HEK293 (cell line): ENCODE measurements around the gene CCM2.

Experiments
- KLF16 ChIP-seq: fragments of 450-650 bp; formaldehyde crosslinking; IDR thresholded peaks from 2 replicates; pipeline ENCODE4 v1.5.1; 2017; ENCODE audit warnings: missing biosample characterization, missing genetic modification characterization
- YY1 ChIP-seq: fragments of 450-650 bp; formaldehyde crosslinking; IDR thresholded peaks from 2 replicates; pipeline ENCODE4 v1.5.1; 2018; ENCODE audit warnings: missing biosample characterization, missing genetic modification characterization
- ZBTB11 ChIP-seq: fragments of 450-650 bp; formaldehyde crosslinking; conservative IDR thresholded peaks from 2 replicates; pipeline ENCODE4 v1.5.1; 2016; ENCODE audit warnings: low read depth, missing biosample characterization, missing genetic modification characterization
- ZNF148 ChIP-seq: fragments of 450-650 bp; formaldehyde crosslinking; IDR thresholded peaks from 2 replicates; pipeline ENCODE4 v1.5.0; 2017; ENCODE audit warnings: missing biosample characterization, missing genetic modification characterization, borderline replicate concordance
- ZSCAN16 ChIP-seq: fragments of 450-650 bp; formaldehyde crosslinking; IDR thresholded peaks from 2 replicates; pipeline ENCODE4 v1.5.1; 2016; ENCODE audit warnings: missing biosample characterization, missing genetic modification characterization
- TF ChIP-seq, protein P1 (sequence below): fragments of 450-650 bp; formaldehyde crosslinking; IDR thresholded peaks from 2 replicates; pipeline ENCODE4 v1.5.1; 2016; ENCODE audit warnings: missing biosample characterization, missing genetic modification characterization

GRCh38 chr7:44980393-44981034 is 19.5 kb upstream of the CCM2 start:
- TF ChIP-seq ZSCAN16 (tag by site-specific recombination) (no peak), KLF16 (no peak), ZNF148 (tag by site-specific recombination) (no peak), YY1 (tag by site-specific recombination) (no peak), ZBTB11 (no peak)
- TF ChIP-seq, protein P1, sequence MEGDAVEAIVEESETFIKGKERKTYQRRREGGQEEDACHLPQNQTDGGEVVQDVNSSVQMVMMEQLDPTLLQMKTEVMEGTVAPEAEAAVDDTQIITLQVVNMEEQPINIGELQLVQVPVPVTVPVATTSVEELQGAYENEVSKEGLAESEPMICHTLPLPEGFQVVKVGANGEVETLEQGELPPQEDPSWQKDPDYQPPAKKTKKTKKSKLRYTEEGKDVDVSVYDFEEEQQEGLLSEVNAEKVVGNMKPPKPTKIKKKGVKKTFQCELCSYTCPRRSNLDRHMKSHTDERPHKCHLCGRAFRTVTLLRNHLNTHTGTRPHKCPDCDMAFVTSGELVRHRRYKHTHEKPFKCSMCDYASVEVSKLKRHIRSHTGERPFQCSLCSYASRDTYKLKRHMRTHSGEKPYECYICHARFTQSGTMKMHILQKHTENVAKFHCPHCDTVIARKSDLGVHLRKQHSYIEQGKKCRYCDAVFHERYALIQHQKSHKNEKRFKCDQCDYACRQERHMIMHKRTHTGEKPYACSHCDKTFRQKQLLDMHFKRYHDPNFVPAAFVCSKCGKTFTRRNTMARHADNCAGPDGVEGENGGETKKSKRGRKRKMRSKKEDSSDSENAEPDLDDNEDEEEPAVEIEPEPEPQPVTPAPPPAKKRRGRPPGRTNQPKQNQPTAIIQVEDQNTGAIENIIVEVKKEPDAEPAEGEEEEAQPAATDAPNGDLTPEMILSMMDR (tag by site-specific recombination): no peak
